ENCODE results near the gene GNAT3. TPM values are rescaled to one million over a fixed set of nuclear protein-coding genes. Genes with fewer than 3 reads are reported as not detected.

GNAT3 gene
- total and polyA plus RNA-seq, 4 experiments from 2014 or later = not detected

- no peak overlapping the region for H3K4me3 ChIP-seq (ENCODE audit: low read length in 2 of 2)
- H3K27ac ChIP-seq (ENCODE audit: low read depth, low read length) = no peak overlapping the region
- no peak for DNase-seq
- no peaks in the 10 kb centered on the region for H3K27me3 ChIP-seq (ENCODE audit: insufficient read depth, low read length)
- H3K36me3 Mint-ChIP-seq = no peaks in the 10 kb centered on the region
- intact Hi-C loops (cut with micrococcal nuclease) = no loop called here
- H3K9me3 ChIP-seq (ENCODE audit: control insufficient read depth in 1 of 2, low read length in 2 of 2) = no peaks in the 10 kb centered on the region
- POLR2A ChIA-PET (ENCODE audit: partially characterized antibody) = no interaction called here
- no peaks in the 10 kb centered on the region for H3K27me3 Mint-ChIP-seq
- H3K4me1 ChIP-seq (ENCODE audit: insufficient read depth, low read length) = no peaks in the 10 kb centered on the region
- no peak overlapping the region for H3K27ac Mint-ChIP-seq
- peaks cover 3 to 14% (median 7%) of the 10 kb centered on the region in 8 donors for H3K9me3 Mint-ChIP-seq
- no peaks in the 10 kb centered on the region for H3K36me3 ChIP-seq (ENCODE audit: insufficient read depth, low read length)
- H3K4me3 Mint-ChIP-seq = no peak overlapping the region
- H3K4me1 Mint-ChIP-seq = no peaks in the 10 kb centered on the region
- CTCF ChIA-PET (ENCODE audit: partially characterized antibody) = no interaction called here
These were observed 12.8 kb upstream of the GNAT3 start for GRCh38 chr7:80524693-80525092.

GRCh38 chr7:80521809-80522208 lies 9.9 kb upstream of the GNAT3 start:
- H3K27me3 Mint-ChIP-seq = no peaks in the 10 kb centered on the region
- Histone ChIP-seq H3K27me3 (ENCODE audit: insufficient read depth, low read length) (no peaks in the 10 kb centered on the region), H3K9me3 (ENCODE audit: control insufficient read depth in 1 of 2, low read length in 2 of 2) (no peaks in the 10 kb centered on the region), H3K36me3 (ENCODE audit: insufficient read depth, low read length) (no peaks in the 10 kb centered on the region), H3K4me3 (ENCODE audit: low read length in 2 of 2) (no peak overlapping the region), H3K4me1 (ENCODE audit: insufficient read depth, low read length) (no peaks in the 10 kb centered on the region), H3K27ac (ENCODE audit: low read depth, low read length) (no peak overlapping the region)
- H3K36me3 Mint-ChIP-seq = no peaks in the 10 kb centered on the region
- no peak for DNase-seq
- no peaks in the 10 kb centered on the region for H3K4me1 Mint-ChIP-seq
- ChIA-PET POLR2A (ENCODE audit: partially characterized antibody) (no interaction called here), CTCF (ENCODE audit: partially characterized antibody) (no interaction called here)
- intact Hi-C loops (cut with micrococcal nuclease) = no loop called here
- no peak overlapping the region for H3K4me3 Mint-ChIP-seq
- no peak overlapping the region for H3K27ac Mint-ChIP-seq
- H3K9me3 Mint-ChIP-seq = peaks cover under 1 to 14% (median 7%) of the 10 kb centered on the region in 8 donors

- no peaks in the 10 kb centered on the region for H3K27me3 Mint-ChIP-seq
- intact Hi-C loops (cut with micrococcal nuclease) = no loop called here
- no peaks in the 10 kb centered on the region for H3K4me1 Mint-ChIP-seq
- Histone ChIP-seq H3K27me3 (ENCODE audit: insufficient read depth, low read length) (no peaks in the 10 kb centered on the region), H3K36me3 (ENCODE audit: insufficient read depth, low read length) (no peaks in the 10 kb centered on the region), H3K27ac (ENCODE audit: low read depth, low read length) (no peak overlapping the region), H3K4me3 (ENCODE audit: low read length in 2 of 2) (no peak overlapping the region), H3K4me1 (ENCODE audit: insufficient read depth, low read length) (no peaks in the 10 kb centered on the region), H3K9me3 (ENCODE audit: control insufficient read depth in 1 of 2, low read length in 2 of 2) (no peaks in the 10 kb centered on the region)
- H3K4me3 Mint-ChIP-seq = no peak overlapping the region
- H3K27ac Mint-ChIP-seq = no peak overlapping the region
- peaks cover 0 to 10% (median 5%) of the 10 kb centered on the region in 8 donors for H3K9me3 Mint-ChIP-seq
- ChIA-PET POLR2A (ENCODE audit: partially characterized antibody) (no interaction called here), CTCF (ENCODE audit: partially characterized antibody) (no interaction called here)
- no peak for DNase-seq
- no peaks in the 10 kb centered on the region for H3K36me3 Mint-ChIP-seq
These were observed 8.3 kb upstream of the GNAT3 start for GRCh38 chr7:80520199-80520598.

- Mint-ChIP-seq H3K27me3 (no peaks in the 10 kb centered on the region), H3K4me1 (no peaks in the 10 kb centered on the region), H3K36me3 (no peaks in the 10 kb centered on the region), H3K9me3 (peaks cover 0 to 9% (median under 1%) of the 10 kb centered on the region in 8 donors), H3K4me3 (no peak overlapping the region), H3K27ac (no peak overlapping the region)
- no peaks in the 10 kb centered on the region for H3K27me3 ChIP-seq (ENCODE audit: insufficient read depth, low read length)
- DNase-seq = no peak
- POLR2A ChIA-PET (ENCODE audit: partially characterized antibody) = no interaction called here
- no peaks in the 10 kb centered on the region for H3K36me3 ChIP-seq (ENCODE audit: insufficient read depth, low read length)
- intact Hi-C loops (cut with micrococcal nuclease) = no loop called here
- no peaks in the 10 kb centered on the region for H3K4me1 ChIP-seq (ENCODE audit: insufficient read depth, low read length)
- H3K27ac ChIP-seq (ENCODE audit: low read depth, low read length) = no peak overlapping the region
- H3K4me3 ChIP-seq (ENCODE audit: low read length in 2 of 2) = no peak overlapping the region
- CTCF ChIA-PET (ENCODE audit: partially characterized antibody) = no interaction called here
- no peaks in the 10 kb centered on the region for H3K9me3 ChIP-seq (ENCODE audit: control insufficient read depth in 1 of 2, low read length in 2 of 2)
These were observed 5.5 kb upstream of the GNAT3 start for GRCh38 chr7:80517282-80517747.

GRCh38 chr7:80515298-80515697 lies 3.4 kb upstream of the GNAT3 start:
- intact Hi-C loops (cut with micrococcal nuclease) = no loop called here
- Histone ChIP-seq H3K4me3 (ENCODE audit: low read length in 2 of 2) (no peak overlapping the region), H3K9me3 (ENCODE audit: control insufficient read depth in 1 of 2, low read length in 2 of 2) (no peaks in the 10 kb centered on the region), H3K4me1 (ENCODE audit: insufficient read depth, low read length) (no peaks in the 10 kb centered on the region), H3K27me3 (ENCODE audit: insufficient read depth, low read length) (no peaks in the 10 kb centered on the region), H3K36me3 (ENCODE audit: insufficient read depth, low read length) (no peaks in the 10 kb centered on the region), H3K27ac (ENCODE audit: low read depth, low read length) (no peak overlapping the region)
- Mint-ChIP-seq H3K4me1 (no peaks in the 10 kb centered on the region), H3K9me3 (peaks cover 0 to 6% (median under 1%) of the 10 kb centered on the region in 8 donors), H3K27ac (no peak overlapping the region), H3K36me3 (no peaks in the 10 kb centered on the region), H3K4me3 (no peak overlapping the region), H3K27me3 (no peaks in the 10 kb centered on the region)
- POLR2A ChIA-PET (ENCODE audit: partially characterized antibody) = no interaction called here
- no peak for DNase-seq
- CTCF ChIA-PET (ENCODE audit: partially characterized antibody) = no interaction called here

GRCh38 chr7:80510021-80510420 lies 1.8 kb downstream of the GNAT3 start:
- ChIA-PET POLR2A (ENCODE audit: partially characterized antibody) (no interaction called here), CTCF (ENCODE audit: partially characterized antibody) (interaction anchor here (0.6 kb wide), 1 partner anchor 916 kb away, joined by 3 read pairs; no protein-coding TSS in a partner anchor)
- intact Hi-C loops (cut with micrococcal nuclease) = no loop called here
- H3K27ac Mint-ChIP-seq = no peak overlapping the region
- H3K27ac ChIP-seq (ENCODE audit: low read depth, low read length) = no peak overlapping the region
- H3K27me3 Mint-ChIP-seq = no peaks in the 10 kb centered on the region
- H3K4me1 Mint-ChIP-seq = no peaks in the 10 kb centered on the region
- H3K36me3 Mint-ChIP-seq = no peaks in the 10 kb centered on the region
- peaks cover 0 to 4% (median under 1%) of the 10 kb centered on the region in 8 donors for H3K9me3 Mint-ChIP-seq
- no peaks in the 10 kb centered on the region for H3K9me3 ChIP-seq (ENCODE audit: control insufficient read depth in 1 of 2, low read length in 2 of 2)
- no peak overlapping the region for H3K4me3 ChIP-seq (ENCODE audit: low read length in 2 of 2)
- no peaks in the 10 kb centered on the region for H3K27me3 ChIP-seq (ENCODE audit: insufficient read depth, low read length)
- no peak overlapping the region for H3K4me3 Mint-ChIP-seq
- no peak for DNase-seq
- H3K36me3 ChIP-seq (ENCODE audit: insufficient read depth, low read length) = no peaks in the 10 kb centered on the region
- no peaks in the 10 kb centered on the region for H3K4me1 ChIP-seq (ENCODE audit: insufficient read depth, low read length)

- Mint-ChIP-seq H3K36me3 (no peaks in the 10 kb centered on the region), H3K27me3 (no peaks in the 10 kb centered on the region), H3K27ac (no peak overlapping the region), H3K9me3 (peaks cover 0 to 10% (median 3%) of the 10 kb centered on the region in 8 donors), H3K4me3 (no peak overlapping the region), H3K4me1 (no peaks in the 10 kb centered on the region)
- H3K27ac ChIP-seq (ENCODE audit: low read depth, low read length) = no peak overlapping the region
- ChIA-PET POLR2A (ENCODE audit: partially characterized antibody) (no interaction called here), CTCF (ENCODE audit: partially characterized antibody) (no interaction called here)
- no peaks in the 10 kb centered on the region for H3K4me1 ChIP-seq (ENCODE audit: insufficient read depth, low read length)
- intact Hi-C loops (cut with micrococcal nuclease) = no loop called here
- no peaks in the 10 kb centered on the region for H3K36me3 ChIP-seq (ENCODE audit: insufficient read depth, low read length)
- no peak for DNase-seq
- H3K27me3 ChIP-seq (ENCODE audit: insufficient read depth, low read length) = no peaks in the 10 kb centered on the region
- no peak overlapping the region for H3K4me3 ChIP-seq (ENCODE audit: low read length in 2 of 2)
- H3K9me3 ChIP-seq (ENCODE audit: control insufficient read depth in 1 of 2, low read length in 2 of 2) = no peaks in the 10 kb centered on the region
These were observed 3.4 kb downstream of the GNAT3 start for GRCh38 chr7:80508440-80508839.

- intact Hi-C loops (cut with micrococcal nuclease) = no loop called here
- Histone ChIP-seq H3K27me3 (ENCODE audit: insufficient read depth, low read length) (no peaks in the 10 kb centered on the region), H3K9me3 (ENCODE audit: control insufficient read depth in 1 of 2, low read length in 2 of 2) (no peaks in the 10 kb centered on the region), H3K27ac (ENCODE audit: low read depth, low read length) (no peak overlapping the region), H3K4me1 (ENCODE audit: insufficient read depth, low read length) (no peaks in the 10 kb centered on the region), H3K4me3 (ENCODE audit: low read length in 2 of 2) (no peak overlapping the region), H3K36me3 (ENCODE audit: insufficient read depth, low read length) (no peaks in the 10 kb centered on the region)
- Mint-ChIP-seq H3K27ac (no peak overlapping the region), H3K27me3 (no peaks in the 10 kb centered on the region), H3K4me1 (no peaks in the 10 kb centered on the region), H3K36me3 (no peaks in the 10 kb centered on the region), H3K9me3 (peaks cover 0 to 10% (median 3%) of the 10 kb centered on the region in 8 donors), H3K4me3 (no peak overlapping the region)
- POLR2A ChIA-PET (ENCODE audit: partially characterized antibody) = no interaction called here
- no peak for DNase-seq
- CTCF ChIA-PET (ENCODE audit: partially characterized antibody) = no interaction called here
These were observed 5.9 kb downstream of the GNAT3 start for GRCh38 chr7:80505900-80506500.
